ENCODE data around the gene DSE. TPM values are rescaled to one million over a fixed set of nuclear protein-coding genes. Genes with fewer than 3 reads are reported as not detected.

The DSE gene
- total RNA-seq, 1 experiment from 2014 or later, result 38.5 TPM

GRCh38 chr6:116385921-116386320 is 15.2 kb downstream of the DSE start:
- peak overlapping the region; percentile 52 for H3K4me2 ChIP-seq (ENCODE audit: low read length)
- no peaks in the 10 kb centered on the region for H3K36me3 ChIP-seq (ENCODE audit: control insufficient read depth in 1 of 2, insufficient read depth in 2 of 2, low read length in 2 of 2)
- peaks cover 23 to 44% of the 10 kb centered on the region in 2 experiments for H3K4me1 ChIP-seq (ENCODE audit: control insufficient read depth in 1 of 2, insufficient read depth in 2 of 2, low read length in 2 of 2)
- peak overlapping the region; percentile 34 for H3K9ac ChIP-seq (ENCODE audit: low read length)
- no peaks in the 10 kb centered on the region for H4K20me1 ChIP-seq (ENCODE audit: insufficient read depth)
- DNase-seq (ENCODE audit: low read depth, low spot score) (no peak), ATAC-seq (no peak)
- ChIA-PET CTCF (no interaction called here), POLR2A (interaction anchor here (0.8 kb wide), 1 partner anchor 18 kb away, joined by 3 read pairs; no protein-coding TSS in a partner anchor), RAD21 (ENCODE audit: low non-redundant PET in 1 of 2, low total read pairs in 2 of 2, uncharacterized antibody in 2 of 2, unreplicated experiment in 2 of 2) (no interaction called here)
- intact Hi-C loops (cut with micrococcal nuclease), result no loop called here
- peak overlapping the region; percentile 53; the same call in 1 of the 2 replicates for H3K27ac ChIP-seq (ENCODE audit: low read depth, low read length)
- peaks cover 38% of the 10 kb centered on the region for H3K79me2 ChIP-seq (ENCODE audit: insufficient read depth, low read length)
- H3K9me2 ChIP-seq (ENCODE audit: insufficient read depth), result no peaks in the 10 kb centered on the region
- no TSS peak for BruUV-seq (replicated peaks)
- H2AFZ ChIP-seq (ENCODE audit: low read depth, low read length, poor library complexity, severe bottlenecking), result no peak overlapping the region
- H3K4me3 ChIP-seq (replicated peaks in 1 of 2; ENCODE audit: low read depth in 1 of 2, low read length in 2 of 2), result 0 out of 4 replicates have a peak overlapping the region, but pooled peaks of 1 of the 2 experiments have one; percentile 3
- no peaks in the 10 kb centered on the region for H3K9me3 ChIP-seq (ENCODE audit: control insufficient read depth in 1 of 2, insufficient read depth in 1 of 2, low read depth in 1 of 2, low read length in 2 of 2)
- TF ChIP-seq MAX (IDR thresholded peaks at IDR 0.05), result no peak
- TF ChIP-seq POLR2AphosphoS5 (IDR thresholded peaks at IDR 0.05; ENCODE audit: low read depth, low read length), result no peak
- TF ChIP-seq SP1 (IDR thresholded peaks at IDR 0.05; ENCODE audit: low read depth), result no peak
- no peak for TF ChIP-seq ELF1 (IDR thresholded peaks at IDR 0.05; ENCODE audit: borderline replicate concordance, low read depth)
- TF ChIP-seq SIN3A (IDR thresholded peaks at IDR 0.05; ENCODE audit: low read depth), result no peak
- no peak for TF ChIP-seq FOSL1 (IDR thresholded peaks at IDR 0.05; ENCODE audit: low read depth)
- TF ChIP-seq EGR1 (IDR thresholded peaks at IDR 0.05; ENCODE audit: low read depth), result no peak
- H3K27me3 ChIP-seq (ENCODE audit: insufficient read depth, low read length), result no peaks in the 10 kb centered on the region

GRCh38 chr6:116386581-116387299 is 16.0 kb downstream of the DSE start:
- POLR2A ChIA-PET, result interaction anchor here (0.8 kb wide), 1 partner anchor 18 kb away, joined by 3 read pairs; no protein-coding TSS in a partner anchor
- no peaks in the 10 kb centered on the region for H3K27me3 ChIP-seq (ENCODE audit: insufficient read depth, low read length)
- no peak overlapping the region for H2AFZ ChIP-seq (ENCODE audit: low read depth, low read length, poor library complexity, severe bottlenecking)
- peaks cover 23 to 37% of the 10 kb centered on the region in 2 experiments for H3K4me1 ChIP-seq (ENCODE audit: control insufficient read depth in 1 of 2, insufficient read depth in 2 of 2, low read length in 2 of 2)
- peak; percentile 74 for ATAC-seq
- peak overlapping the region in 1 of 2 experiments; percentile 3; a peak in 2 of 4 replicates for H3K4me3 ChIP-seq (replicated peaks in 1 of 2; ENCODE audit: low read depth in 1 of 2, low read length in 2 of 2)
- peak overlapping the region; percentile 52 for H3K4me2 ChIP-seq (ENCODE audit: low read length)
- peak; percentile 49 for DNase-seq (ENCODE audit: low read depth, low spot score)
- H3K9me3 ChIP-seq (ENCODE audit: control insufficient read depth in 1 of 2, insufficient read depth in 1 of 2, low read depth in 1 of 2, low read length in 2 of 2), result no peaks in the 10 kb centered on the region
- CTCF ChIA-PET, result no interaction called here
- no peaks in the 10 kb centered on the region for H3K36me3 ChIP-seq (ENCODE audit: control insufficient read depth in 1 of 2, insufficient read depth in 2 of 2, low read length in 2 of 2)
- intact Hi-C loops (cut with micrococcal nuclease), result no loop called here
- H3K9me2 ChIP-seq (ENCODE audit: insufficient read depth), result no peaks in the 10 kb centered on the region
- H3K9ac ChIP-seq (ENCODE audit: low read length), result peak overlapping the region; percentile 34
- H3K27ac ChIP-seq (ENCODE audit: low read depth, low read length), result peak overlapping the region; percentile 53
- no peaks in the 10 kb centered on the region for H4K20me1 ChIP-seq (ENCODE audit: insufficient read depth)
- RAD21 ChIA-PET (ENCODE audit: low non-redundant PET in 1 of 2, low total read pairs in 2 of 2, uncharacterized antibody in 2 of 2, unreplicated experiment in 2 of 2), result no interaction called here
- H3K79me2 ChIP-seq (ENCODE audit: insufficient read depth, low read length), result peaks cover 38% of the 10 kb centered on the region
- TSS peak; percentile 94 for BruUV-seq (replicated peaks)
- TF ChIP-seq EGR1 (IDR thresholded peaks at IDR 0.05; ENCODE audit: low read depth) (no peak), REST (IDR thresholded peaks at IDR 0.05; ENCODE audit: low read depth) (no peak), JUND (IDR thresholded peaks at IDR 0.05) (peak; percentile 40), CBX3 (IDR thresholded peaks at IDR 0.05; ENCODE audit: low read depth) (no peak), ZBTB33 (IDR thresholded peaks at IDR 0.05; ENCODE audit: extremely low read depth, insufficient replicate concordance, low read length) (no peak), ELF1 (IDR thresholded peaks at IDR 0.05; ENCODE audit: borderline replicate concordance, low read depth) (no peak), SP1 (IDR thresholded peaks at IDR 0.05; ENCODE audit: low read depth) (no peak; the same call in 1 of the 2 replicates), ZFX (IDR thresholded peaks at IDR 0.05) (no peak), CEBPB (IDR thresholded peaks at IDR 0.05; ENCODE audit: low read depth) (peak; percentile 72), EZH2 (IDR thresholded peaks at IDR 0.05) (no peak), FOSL1 (IDR thresholded peaks at IDR 0.05; ENCODE audit: low read depth) (peak; percentile 26; the same call in 1 of the 2 replicates)
